Activated T-cell treated with anti-CD3 and anti-CD28 coated beads, Interleukin-2, amount 50 U/mL, for 72 hours (primary cell): Measurements from ENCODE around the gene PDXDC1. TPM values are rescaled to one million over a fixed set of nuclear protein-coding genes. Genes with fewer than 3 reads are reported as not detected.
"Not testable (repeated sequence)": the region's sequence is repeated elsewhere in the genome, so short reads cannot be mapped to it uniquely, and the experiment has no call there.

Experiments used
- ATAC-seq, 2 donors: fragments of 150-1000 bp; cut with Tn5 transposase; replicated peaks in 1 of 2; 2 replicates each; pipeline ENCODE4 v1.10.0; 2021; ENCODE audit warnings: moderate library complexity in 2 of 2, mild to moderate bottlenecking in 1 of 2
- DNase-seq, 2 donors: peaks; one replicate each; pipeline ENCODE4 v3.0.0; 2021 to 2022; ENCODE audit warnings: mixed read lengths in 1 of 2
- H3K27ac Mint-ChIP-seq: one replicate; pipeline ENCODE4 v1.8.0; 2022; ENCODE audit warnings: mild to moderate bottlenecking, moderate library complexity, mixed read lengths
- H3K27me3 Mint-ChIP-seq: one replicate; pipeline ENCODE4 v1.8.0; 2022; ENCODE audit warnings: low read depth, mixed read lengths
- H3K36me3 Mint-ChIP-seq, 2 donors: one replicate each; pipeline ENCODE4 v1.8.0; 2022; ENCODE audit warnings: mixed read lengths in 2 of 2, mild to moderate bottlenecking in 1 of 2; ENCODE audit not compliant: insufficient read depth in 2 of 2
- H3K4me1 Mint-ChIP-seq: one replicate; pipeline ENCODE4 v1.8.0; 2022; ENCODE audit warnings: low read depth, mixed read lengths
- H3K4me3 Mint-ChIP-seq, 2 donors: one replicate each; pipeline ENCODE4 v1.8.0; 2022; ENCODE audit warnings: mild to moderate bottlenecking in 2 of 2, mixed read lengths in 2 of 2, moderate library complexity in 2 of 2
- H3K9me3 Mint-ChIP-seq, 2 donors: one replicate each; pipeline ENCODE4 v1.8.0; 2022; ENCODE audit warnings: mixed read lengths in 2 of 2
- total RNA-seq, 2 donors: library from RNA; stranded (reverse); gene quantifications; one replicate each; pipeline ENCODE4 v1.2.3, GENCODE V29; 2022

Gene PDXDC1
- total RNA-seq, 2 donors from 2014 or later = 68.8 to 86.1 TPM

DNA sequence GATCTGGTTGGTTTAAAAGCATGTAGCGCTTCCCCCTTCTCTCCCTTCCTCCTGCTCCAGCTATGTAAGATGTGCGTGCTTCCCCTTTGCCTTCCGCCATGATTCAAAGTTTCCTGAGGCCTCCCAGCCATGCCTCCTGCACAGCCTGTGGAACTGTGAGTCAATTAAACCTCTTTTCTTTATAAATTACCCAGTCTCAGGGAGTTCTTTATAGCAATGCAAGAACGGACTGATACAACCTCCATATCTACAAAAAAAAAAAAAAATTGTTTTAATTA is 16.6 kb upstream of the PDXDC1 start:
- Mint-ChIP-seq H3K4me3 (no peak overlapping the region), H3K9me3 (no peaks in the 10 kb centered on the region), H3K36me3 (no peaks in the 10 kb centered on the region), H3K4me1 (no peaks in the 10 kb centered on the region), H3K27me3 (peaks cover 17% of the 10 kb centered on the region), H3K27ac (no peak overlapping the region)
- DNase-seq (no peak), ATAC-seq (no peak)

DNA sequence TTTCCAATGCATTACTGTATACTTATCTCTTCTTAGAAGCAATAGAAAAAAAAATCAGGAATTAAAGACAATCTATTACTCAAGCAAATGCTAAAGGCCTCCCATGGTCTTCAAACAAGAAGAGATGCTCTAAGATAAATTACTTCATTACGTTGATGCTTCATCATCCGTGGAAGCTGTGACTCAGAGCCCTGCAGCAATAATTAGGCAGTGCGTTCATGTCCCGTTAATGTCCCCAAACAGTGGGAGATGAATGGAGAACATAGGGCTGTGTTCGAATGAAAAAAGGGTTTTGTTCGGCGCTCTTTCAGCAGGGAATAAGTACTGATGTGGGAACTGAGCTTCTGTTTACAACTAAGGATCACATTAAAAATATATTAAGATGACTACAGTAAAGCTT is 15.9 kb upstream of the PDXDC1 start:
- no peaks in the 10 kb centered on the region for H3K9me3 Mint-ChIP-seq
- DNase-seq (no peak), ATAC-seq (no peak)
- no peak overlapping the region for H3K27ac Mint-ChIP-seq
- no peaks in the 10 kb centered on the region for H3K4me1 Mint-ChIP-seq
- H3K4me3 Mint-ChIP-seq = no peak overlapping the region
- no peaks in the 10 kb centered on the region for H3K36me3 Mint-ChIP-seq
- peaks cover 23% of the 10 kb centered on the region for H3K27me3 Mint-ChIP-seq

- H3K27me3 Mint-ChIP-seq = peaks cover 23% of the 10 kb centered on the region
- H3K9me3 Mint-ChIP-seq = no peaks in the 10 kb centered on the region
- H3K27ac Mint-ChIP-seq = no peak overlapping the region
- no peak for ATAC-seq
- DNase-seq = no peak
- H3K4me3 Mint-ChIP-seq = no peak overlapping the region
- H3K4me1 Mint-ChIP-seq = no peaks in the 10 kb centered on the region
- no peaks in the 10 kb centered on the region for H3K36me3 Mint-ChIP-seq
Observed at GRCh38 chr16:14961405-14962186, 13.2 kb upstream of the PDXDC1 start.

- H3K27me3 Mint-ChIP-seq = peaks cover 23% of the 10 kb centered on the region
- H3K4me3 Mint-ChIP-seq = no peak overlapping the region
- H3K9me3 Mint-ChIP-seq = no peaks in the 10 kb centered on the region
- DNase-seq = no peak
- no peaks in the 10 kb centered on the region for H3K36me3 Mint-ChIP-seq
- no peak for ATAC-seq
- no peak overlapping the region for H3K27ac Mint-ChIP-seq
- H3K4me1 Mint-ChIP-seq = no peaks in the 10 kb centered on the region
Observed at GRCh38 chr16:14963281-14964173, 11.3 kb upstream of the PDXDC1 start.

DNA sequence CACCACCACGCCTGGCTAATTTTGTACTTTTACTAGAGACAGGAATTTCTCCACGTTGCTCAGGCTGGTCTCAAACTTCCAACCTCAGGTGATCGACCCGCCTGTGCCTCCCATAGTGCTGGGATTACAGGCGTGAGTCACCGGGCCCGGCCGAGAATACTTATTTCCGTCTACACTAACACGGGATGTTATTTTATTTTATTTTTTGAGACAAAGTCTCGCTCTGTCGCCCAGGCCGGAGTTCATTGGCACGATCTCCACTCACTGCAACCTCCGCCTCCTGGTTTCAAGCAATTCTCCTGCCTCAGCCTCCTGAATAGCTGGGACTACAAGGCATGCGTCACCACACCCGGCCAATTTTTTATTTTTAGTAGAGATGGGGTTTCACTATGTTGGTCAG is 9.5 kb upstream of the PDXDC1 start:
- no peaks in the 10 kb centered on the region for H3K9me3 Mint-ChIP-seq
- no peaks in the 10 kb centered on the region for H3K36me3 Mint-ChIP-seq
- ATAC-seq = no peak
- no peak for DNase-seq
- no peak overlapping the region for H3K27ac Mint-ChIP-seq
- no peak overlapping the region for H3K4me3 Mint-ChIP-seq
- no peaks in the 10 kb centered on the region for H3K4me1 Mint-ChIP-seq
- H3K27me3 Mint-ChIP-seq = peaks cover 23% of the 10 kb centered on the region

- ATAC-seq, DNase-seq, H3K27me3 Mint-ChIP-seq, H3K4me3 Mint-ChIP-seq, H3K36me3 Mint-ChIP-seq, H3K27ac Mint-ChIP-seq, H3K9me3 Mint-ChIP-seq, H3K4me1 Mint-ChIP-seq: not testable (repeated sequence)
Observed at GRCh38 chr16:14969795-14970194, 5.0 kb upstream of the PDXDC1 start.

- ATAC-seq, H3K27ac Mint-ChIP-seq, H3K4me3 Mint-ChIP-seq, H3K36me3 Mint-ChIP-seq, DNase-seq, H3K27me3 Mint-ChIP-seq, H3K9me3 Mint-ChIP-seq: not testable (repeated sequence)
- peaks cover 10% of the 10 kb centered on the region for H3K4me1 Mint-ChIP-seq
Observed at GRCh38 chr16:14971621-14972228, 3.1 kb upstream of the PDXDC1 start.

DNA sequence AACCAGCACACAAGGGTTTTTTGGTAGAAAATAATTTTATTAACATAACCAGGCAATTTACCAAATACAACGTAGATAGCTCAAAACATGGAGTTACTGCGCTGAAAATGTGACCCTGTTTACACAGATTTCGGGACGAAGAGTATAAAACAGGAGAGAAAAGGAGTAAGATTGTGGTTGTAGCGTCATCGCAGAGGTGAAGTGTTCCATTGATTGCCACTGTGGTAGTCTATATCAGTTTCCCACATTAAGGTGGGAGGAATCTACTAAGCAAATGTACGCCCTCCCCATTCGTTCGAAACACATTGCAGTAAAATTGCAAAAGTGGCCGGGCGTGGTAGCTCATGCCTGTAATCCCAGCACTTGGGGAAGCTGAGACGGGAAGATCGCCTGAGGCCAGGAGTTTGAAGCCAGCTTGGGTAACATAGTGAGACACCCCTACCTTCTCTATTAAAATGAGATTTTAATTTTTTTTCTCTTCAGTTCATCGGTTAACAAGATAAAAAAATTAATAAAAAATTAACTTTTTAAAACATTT is 972 bp upstream of the PDXDC1 start:
- H3K4me1 Mint-ChIP-seq = peaks cover 24% of the 10 kb centered on the region
- not testable (repeated sequence) for H3K36me3 Mint-ChIP-seq, H3K9me3 Mint-ChIP-seq, DNase-seq, H3K27me3 Mint-ChIP-seq, ATAC-seq
- H3K27ac Mint-ChIP-seq = peak overlapping the region; percentile 38
- peak overlapping the region; percentile 61 to 68 for H3K4me3 Mint-ChIP-seq

- Mint-ChIP-seq H3K4me3 (peak overlapping the region; percentile 89), H3K27ac (peak overlapping the region; percentile 77), H3K4me1 (peaks cover 25% of the 10 kb centered on the region)
- DNase-seq, H3K27me3 Mint-ChIP-seq, H3K9me3 Mint-ChIP-seq, H3K36me3 Mint-ChIP-seq, ATAC-seq: not testable (repeated sequence)
Observed at GRCh38 chr16:14974331-14974655, 533 bp upstream of the PDXDC1 start.

DNA sequence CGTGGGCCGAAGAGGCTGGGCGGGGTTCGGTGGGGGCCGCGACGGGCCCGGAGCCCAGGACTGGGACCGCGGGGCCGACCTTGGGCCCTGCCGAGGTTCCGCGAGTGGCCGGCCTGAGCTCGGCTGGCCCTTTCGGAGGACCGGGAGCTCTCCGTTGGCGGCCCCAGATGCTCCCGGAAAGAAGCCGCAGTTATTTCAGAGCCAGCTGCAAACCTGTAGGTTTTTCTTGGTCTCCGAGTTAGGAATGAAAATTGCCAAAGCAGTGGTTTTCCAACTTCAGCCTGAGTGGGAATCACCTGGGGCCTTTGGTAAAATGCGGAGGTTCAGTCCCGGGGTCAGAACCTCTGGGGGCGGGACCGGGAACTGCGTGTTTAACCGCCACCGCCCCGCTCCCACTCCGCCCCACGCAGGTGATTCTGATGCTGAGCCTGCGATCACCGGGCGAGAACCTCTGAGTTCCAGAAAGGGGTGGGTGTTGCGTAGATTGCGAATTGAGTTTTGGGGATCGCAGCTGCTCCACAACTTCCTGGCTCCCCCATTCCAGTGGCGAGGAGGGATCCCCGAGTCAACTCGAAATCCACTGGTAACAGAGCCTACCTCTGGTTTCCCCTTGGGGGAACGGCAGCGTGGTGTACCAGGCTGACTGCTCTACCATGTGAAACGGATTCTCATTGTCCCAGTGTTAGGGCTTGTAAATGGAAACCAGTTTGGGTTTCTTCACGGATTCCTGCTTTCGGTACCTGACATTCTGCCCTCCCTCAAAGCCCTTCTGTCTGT is 780 bp downstream of the PDXDC1 start:
- H3K4me1 Mint-ChIP-seq = peaks cover 25% of the 10 kb centered on the region
- H3K4me3 Mint-ChIP-seq = peak overlapping the region; percentile 89
- DNase-seq (peak; percentile 70 to 73), ATAC-seq (peak; percentile 20 to 36)
- not testable (repeated sequence) for H3K27me3 Mint-ChIP-seq, H3K9me3 Mint-ChIP-seq, H3K36me3 Mint-ChIP-seq, H3K27ac Mint-ChIP-seq

DNA sequence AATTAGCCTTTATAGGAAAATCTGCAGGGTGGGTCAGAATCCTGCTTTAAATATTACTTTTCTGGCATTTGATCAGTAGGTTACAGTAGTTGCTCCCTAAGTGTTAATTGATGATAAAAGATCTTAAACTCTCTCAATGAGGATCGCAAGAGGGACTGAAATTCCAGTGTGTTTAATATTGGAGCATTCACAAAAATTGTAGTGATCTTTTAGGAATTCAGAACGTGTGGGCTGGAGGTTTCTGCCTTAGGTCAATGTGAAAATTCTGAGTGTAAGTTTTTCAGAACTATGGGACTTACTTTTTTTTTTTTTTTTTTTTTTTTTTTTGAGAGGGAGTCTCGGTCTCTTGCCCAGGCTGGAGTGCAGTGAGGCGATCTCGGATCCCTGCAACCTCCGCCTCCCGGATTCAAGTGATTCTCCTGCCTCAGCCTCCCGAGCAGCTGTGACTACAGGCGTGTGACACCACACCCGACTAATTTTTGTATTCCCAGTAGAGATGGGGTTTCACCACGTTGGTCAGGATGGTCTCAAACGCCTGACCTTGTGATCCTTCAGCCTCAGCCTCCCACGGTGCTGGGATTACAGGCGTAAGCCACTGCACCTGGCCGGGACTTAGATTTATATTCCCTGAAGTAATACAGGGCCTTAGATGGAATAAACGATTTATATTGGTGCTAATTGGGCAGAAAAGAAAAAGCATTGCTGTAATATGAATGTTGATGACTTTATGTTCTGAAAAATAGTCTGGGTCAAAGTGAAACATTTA is 2.3 kb downstream of the PDXDC1 start:
- not testable (repeated sequence) for H3K36me3 Mint-ChIP-seq, H3K27ac Mint-ChIP-seq, ATAC-seq, DNase-seq, H3K27me3 Mint-ChIP-seq, H3K9me3 Mint-ChIP-seq
- peaks cover 30% of the 10 kb centered on the region for H3K4me1 Mint-ChIP-seq
- peak overlapping the region in 1 of 2 donors; percentile 89 for H3K4me3 Mint-ChIP-seq

DNA sequence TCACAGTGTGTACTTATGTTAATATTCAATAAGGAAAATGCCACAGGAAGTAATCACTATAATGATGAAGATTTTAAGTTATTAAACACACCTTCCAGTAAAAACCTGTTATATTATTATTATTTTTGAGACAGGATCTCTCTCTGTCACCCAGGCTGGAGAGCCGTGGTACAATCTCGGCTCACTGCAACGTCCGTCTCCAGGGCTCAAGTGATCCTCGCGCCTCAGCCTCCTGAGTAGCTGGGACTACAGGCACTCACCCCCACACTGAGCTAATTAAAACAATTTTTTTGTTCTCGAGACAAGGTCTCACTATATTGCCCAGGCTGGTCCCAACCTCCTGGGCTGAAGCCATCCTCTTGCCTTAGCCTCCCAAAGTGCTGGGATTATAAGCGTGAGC is 3.5 kb downstream of the PDXDC1 start:
- H3K4me3 Mint-ChIP-seq, DNase-seq, H3K36me3 Mint-ChIP-seq, ATAC-seq, H3K27me3 Mint-ChIP-seq, H3K27ac Mint-ChIP-seq, H3K9me3 Mint-ChIP-seq: not testable (repeated sequence)
- peaks cover 32% of the 10 kb centered on the region for H3K4me1 Mint-ChIP-seq
